Smooth muscle cell of the brain vasculature (primary cell): Measurements from ENCODE around the gene GAA.
"Not testable (repeated sequence)": the region's sequence is repeated elsewhere in the genome, so short reads cannot be mapped to it uniquely, and the experiment has no call there.

ENCODE experiments used
- DNase-seq: peaks from one replicate; pipeline ENCODE4 v3.0.0-alpha.2; 2012; ENCODE audit warnings: low read depth, low spot score

GAA gene

GRCh38 chr17:80145076-80146075 lies 44.0 kb downstream of the GAA start:
- no peak for DNase-seq

GRCh38 chr17:80146121-80147034 lies 45.0 kb downstream of the GAA start:
- no peak for DNase-seq

GRCh38 chr17:80147035-80147822 lies 45.8 kb downstream of the GAA start, which contains the start of gene EIF4A3:
EIF4A3 (minus strand) TSS chr17:80147128; CDS start chr17:80146961, 167 bp downstream.
- peak; percentile 99 for DNase-seq

GRCh38 chr17:80151333-80151732 lies 50.0 kb downstream of the GAA start:
- DNase-seq, result no peak

- no peak for DNase-seq
These were observed 50.8 kb downstream of the GAA start for GRCh38 chr17:80152081-80152702.

GRCh38 chr17:80153004-80153403 lies 51.6 kb downstream of the GAA start:
- DNase-seq, result no peak

GRCh38 chr17:80154166-80154565 lies 52.8 kb downstream of the GAA start:
- no peak for DNase-seq

- not testable (repeated sequence) for DNase-seq
These were observed 54.2 kb downstream of the GAA start for GRCh38 chr17:80155600-80155999.

- DNase-seq, result no peak
These were observed 57.5 kb downstream of the GAA start for GRCh38 chr17:80158846-80159245.

- no peak for DNase-seq
These were observed 59.2 kb downstream of the GAA start for GRCh38 chr17:80160536-80160935.

GRCh38 chr17:80163336-80163735 lies 62.0 kb downstream of the GAA start:
- DNase-seq, result no peak

- DNase-seq, result no peak
These were observed 62.8 kb downstream of the GAA start for GRCh38 chr17:80164185-80164584.

- DNase-seq, result no peak
These were observed 65.1 kb downstream of the GAA start for GRCh38 chr17:80166446-80166845.

- DNase-seq, result no peak
These were observed 67.0 kb downstream of the GAA start for GRCh38 chr17:80168371-80168770.

GRCh38 chr17:80169107-80169506 lies 67.7 kb downstream of the GAA start:
- DNase-seq, result no peak
